Measurements from ENCODE around the gene TNNI2. TPM values are rescaled to one million over a fixed set of nuclear protein-coding genes. Genes with fewer than 3 reads are reported as not detected.

Gene TNNI2
- polyA plus RNA-seq, 3 donors from 2014 or later: 0.54 to 2.0 TPM; not detected in 1

DNA sequence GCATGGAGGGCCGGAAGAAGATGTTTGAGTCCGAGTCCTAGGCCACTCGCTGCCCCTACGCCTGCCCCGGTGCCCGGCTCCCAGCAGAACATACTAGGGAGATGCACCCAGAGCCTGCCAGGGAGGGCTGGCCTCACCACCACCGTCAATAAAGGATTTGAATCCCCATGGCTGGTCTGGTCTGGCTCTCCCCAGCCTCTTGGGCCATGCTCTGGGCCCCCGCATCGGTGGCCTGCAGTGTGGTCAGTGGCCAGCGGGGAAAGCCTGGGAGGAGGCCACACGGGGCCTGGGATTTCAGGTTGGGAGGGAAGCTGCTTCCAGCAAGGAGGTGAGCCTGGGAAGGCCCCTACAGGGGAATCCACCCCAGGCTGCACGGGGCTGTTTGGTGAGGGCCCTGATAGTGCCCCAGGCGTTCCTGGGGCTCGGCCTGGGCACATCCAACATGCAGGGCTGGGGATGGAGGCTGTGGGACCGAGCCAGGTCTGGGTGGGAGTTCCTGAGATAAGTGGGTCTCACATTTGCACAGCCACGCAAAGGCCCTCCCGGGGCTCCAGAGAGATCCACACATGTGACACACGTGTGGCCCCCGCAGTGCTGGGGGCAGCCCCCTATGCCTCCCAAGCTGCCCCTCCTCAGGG lies 2.8 kb downstream of the TNNI2 start:
- Mint-ChIP-seq H3K4me1 (peaks cover 34 to 44% of the 10 kb centered on the region in 2 donors), H3K36me3 (no peaks in the 10 kb centered on the region), H3K27me3 (ENCODE audit: low read depth in 3 of 3) (peaks cover 2 to 6% (median 4%) of the 10 kb centered on the region in 3 donors), H3K4me3 (no peak overlapping the region), H3K9me3 (no peaks in the 10 kb centered on the region), H3K27ac (no peak overlapping the region)
- DNase-seq: no peak

DNA sequence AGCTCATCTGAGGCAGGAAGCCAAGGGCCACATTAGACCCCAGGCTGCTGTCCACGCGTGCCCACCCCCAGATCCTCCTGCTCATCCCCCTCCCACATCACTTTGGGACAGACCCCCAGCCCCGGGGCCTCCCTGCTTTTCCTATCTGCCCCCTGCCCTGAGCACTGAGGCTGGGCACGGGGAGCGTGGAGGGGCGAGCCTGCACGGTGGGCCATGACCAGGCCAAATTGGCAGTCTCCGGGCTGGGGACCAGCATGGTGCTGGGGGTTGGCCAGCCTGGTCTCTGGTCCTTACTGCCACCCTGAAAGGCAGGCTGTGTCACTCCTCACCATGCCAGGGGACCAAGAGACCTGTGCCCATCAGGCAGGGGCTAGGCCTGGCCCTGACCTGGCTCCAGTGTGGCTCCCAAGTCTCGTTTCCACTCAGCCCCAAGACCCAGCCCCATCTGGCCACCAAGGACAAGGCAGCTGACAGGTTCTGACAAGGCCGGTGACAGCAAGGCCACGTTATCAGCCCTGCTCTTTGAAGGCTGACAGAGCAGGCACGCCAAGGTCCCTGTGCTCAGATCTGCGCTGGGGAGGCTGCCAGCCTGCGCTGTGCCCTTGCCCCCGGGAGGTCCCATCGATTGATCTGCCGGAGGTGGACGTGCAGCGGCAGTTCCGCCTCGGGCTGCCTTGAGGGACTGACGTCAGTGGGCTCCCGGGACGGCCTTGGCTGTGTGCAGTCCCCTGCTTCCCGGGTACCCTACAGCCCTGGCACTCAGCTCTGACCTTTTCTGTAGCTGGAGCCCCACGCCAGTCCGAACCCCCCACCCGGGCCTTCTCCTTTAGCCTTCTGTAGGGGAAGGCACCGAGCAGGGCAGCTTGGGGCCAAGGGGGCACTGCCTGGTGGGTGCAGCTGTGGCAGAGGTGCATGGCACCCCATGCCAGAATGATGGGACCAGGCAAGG lies 3.6 kb downstream of the TNNI2 start:
- no peaks in the 10 kb centered on the region for H3K9me3 Mint-ChIP-seq
- H3K4me1 Mint-ChIP-seq: peaks cover 34 to 47% of the 10 kb centered on the region in 2 donors
- no peak overlapping the region for H3K27ac Mint-ChIP-seq
- DNase-seq: no peak
- H3K4me3 Mint-ChIP-seq: no peak overlapping the region
- peaks cover 2 to 6% (median 5%) of the 10 kb centered on the region in 3 donors for H3K27me3 Mint-ChIP-seq (ENCODE audit: low read depth in 3 of 3)
- no peaks in the 10 kb centered on the region for H3K36me3 Mint-ChIP-seq

DNA sequence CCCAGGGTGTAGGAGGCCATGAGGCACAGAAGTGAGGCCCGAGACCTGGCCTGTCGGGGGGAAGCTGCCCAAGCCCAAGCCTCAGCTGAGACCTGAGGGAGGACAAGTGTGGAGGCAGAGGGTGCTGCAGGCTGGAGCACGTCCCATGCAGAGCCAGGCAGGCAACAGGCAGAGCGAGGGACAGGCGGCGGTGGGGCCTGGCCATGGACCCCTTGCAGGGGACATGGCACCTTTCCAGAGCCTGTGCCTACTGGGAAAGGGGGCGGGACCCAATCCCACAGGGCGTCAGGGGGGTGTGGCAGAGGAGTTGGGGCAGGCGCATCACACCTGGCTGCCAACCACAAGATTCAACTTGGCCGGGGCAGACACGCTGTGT lies 4.3 kb downstream of the TNNI2 start:
- Mint-ChIP-seq H3K4me3 (peak overlapping the region in 4 of 5 donors; percentile 8 to 67 (median 62)), H3K27ac (peak overlapping the region in 2 of 6 donors; percentile 83 to 95), H3K36me3 (no peaks in the 10 kb centered on the region), H3K4me1 (peaks cover 34 to 49% of the 10 kb centered on the region in 2 donors), H3K9me3 (no peaks in the 10 kb centered on the region), H3K27me3 (ENCODE audit: low read depth in 3 of 3) (peaks cover 2 to 7% (median 6%) of the 10 kb centered on the region in 3 donors)
- DNase-seq: no peak

DNA sequence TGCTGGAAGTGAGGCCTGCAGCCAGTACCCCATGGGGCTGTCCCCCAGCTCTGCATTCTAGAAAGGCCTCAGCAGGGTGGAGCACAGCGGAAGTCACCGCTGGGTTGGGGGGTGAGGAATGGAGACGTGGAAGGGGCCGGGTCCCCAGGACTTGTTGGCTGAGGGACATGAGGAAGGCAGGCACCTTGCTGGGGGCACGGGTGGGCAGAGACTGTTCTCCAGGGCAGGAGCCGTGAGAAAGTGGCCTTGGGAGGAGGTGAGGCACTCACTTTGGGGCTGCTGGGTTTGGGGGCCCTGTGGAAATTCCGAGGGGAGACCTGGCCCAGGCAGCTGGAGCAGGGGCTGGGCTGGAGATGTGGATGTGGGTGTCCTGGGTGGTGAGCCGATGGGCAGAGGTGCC lies 5.0 kb downstream of the TNNI2 start:
- Mint-ChIP-seq H3K4me1 (peaks cover 36 to 56% of the 10 kb centered on the region in 2 donors), H3K4me3 (peak overlapping the region; percentile 48 to 67 (median 61)), H3K27me3 (ENCODE audit: low read depth in 3 of 3) (peaks cover 2 to 7% (median 6%) of the 10 kb centered on the region in 3 donors), H3K27ac (peak overlapping the region in 4 of 6 donors; percentile 49 to 95 (median 90)), H3K36me3 (no peaks in the 10 kb centered on the region), H3K9me3 (no peaks in the 10 kb centered on the region)
- DNase-seq: no peak

DNA sequence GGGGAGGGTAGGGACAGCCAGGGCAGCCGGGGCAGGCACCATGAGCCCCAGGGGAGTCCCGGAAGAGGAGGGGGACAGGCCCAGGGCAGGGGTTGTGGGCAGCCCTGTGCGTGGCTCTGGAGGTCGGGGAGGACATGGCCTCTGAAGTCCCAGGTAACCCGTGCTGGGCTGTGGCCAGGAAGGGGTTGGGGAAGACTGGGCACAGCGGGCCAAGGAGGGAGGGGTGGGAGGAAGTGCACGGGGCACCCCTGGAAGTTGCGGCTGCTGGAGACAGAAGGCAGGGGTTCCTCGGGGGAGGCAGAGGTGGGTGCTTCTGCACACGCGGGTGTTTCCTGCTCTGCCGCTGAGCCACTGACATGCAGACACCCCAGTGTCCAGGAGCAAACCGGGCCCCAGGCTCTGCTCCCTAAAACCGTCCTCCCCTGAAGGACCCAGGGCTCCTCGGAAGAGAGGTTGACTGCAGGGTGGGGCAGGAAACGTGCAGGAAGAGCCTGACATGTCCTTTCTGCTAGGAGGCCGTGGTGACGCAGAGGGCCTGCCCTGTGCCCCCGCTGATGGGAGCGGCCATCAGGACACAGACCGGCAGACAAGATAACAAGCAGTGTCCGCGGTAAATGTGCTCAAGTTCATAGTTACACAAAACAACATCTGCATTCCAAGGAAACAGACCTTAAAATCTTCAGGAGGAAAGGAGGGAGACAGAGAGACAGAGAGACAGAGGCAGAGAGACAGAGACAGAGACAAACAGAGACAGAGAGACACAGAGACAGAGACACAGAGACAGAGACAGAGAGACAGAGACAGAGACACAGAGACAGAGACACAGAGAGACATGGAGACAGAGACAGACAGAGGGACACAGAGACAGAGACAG lies 5.7 kb downstream of the TNNI2 start:
- no peaks in the 10 kb centered on the region for H3K9me3 Mint-ChIP-seq
- DNase-seq: peak; percentile 37 to 63 (median 46)
- peak overlapping the region; percentile 59 to 75 (median 63) for H3K4me3 Mint-ChIP-seq
- peaks cover 2 to 9% (median 7%) of the 10 kb centered on the region in 3 donors for H3K27me3 Mint-ChIP-seq (ENCODE audit: low read depth in 3 of 3)
- no peaks in the 10 kb centered on the region for H3K36me3 Mint-ChIP-seq
- H3K27ac Mint-ChIP-seq: peak overlapping the region; percentile 23 to 95 (median 89)
- H3K4me1 Mint-ChIP-seq: peaks cover 42 to 61% of the 10 kb centered on the region in 2 donors

DNA sequence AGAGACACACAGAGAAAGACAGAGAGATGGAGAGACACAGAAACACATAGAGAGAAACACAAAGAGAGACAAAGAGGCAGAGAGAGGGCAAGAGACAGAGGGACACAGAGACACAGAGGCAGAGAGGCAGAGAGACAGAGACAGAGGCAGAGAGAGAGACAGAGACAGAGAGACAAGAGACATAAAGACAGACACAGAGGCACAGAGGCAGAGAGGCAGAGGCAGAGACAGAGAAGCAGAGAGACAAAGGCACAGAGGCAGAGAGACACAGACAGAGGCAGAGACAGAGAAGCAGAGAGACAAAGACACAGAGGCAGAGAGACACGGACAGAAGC lies 6.3 kb downstream of the TNNI2 start:
- Mint-ChIP-seq H3K27ac (peak overlapping the region; percentile 53 to 95 (median 89)), H3K4me3 (peak overlapping the region; percentile 59 to 75 (median 63)), H3K4me1 (peaks cover 42 to 61% of the 10 kb centered on the region in 2 donors), H3K27me3 (ENCODE audit: low read depth in 3 of 3) (peaks cover 2 to 9% (median 8%) of the 10 kb centered on the region in 3 donors), H3K36me3 (no peaks in the 10 kb centered on the region), H3K9me3 (no peaks in the 10 kb centered on the region)
- DNase-seq: no peak

DNA sequence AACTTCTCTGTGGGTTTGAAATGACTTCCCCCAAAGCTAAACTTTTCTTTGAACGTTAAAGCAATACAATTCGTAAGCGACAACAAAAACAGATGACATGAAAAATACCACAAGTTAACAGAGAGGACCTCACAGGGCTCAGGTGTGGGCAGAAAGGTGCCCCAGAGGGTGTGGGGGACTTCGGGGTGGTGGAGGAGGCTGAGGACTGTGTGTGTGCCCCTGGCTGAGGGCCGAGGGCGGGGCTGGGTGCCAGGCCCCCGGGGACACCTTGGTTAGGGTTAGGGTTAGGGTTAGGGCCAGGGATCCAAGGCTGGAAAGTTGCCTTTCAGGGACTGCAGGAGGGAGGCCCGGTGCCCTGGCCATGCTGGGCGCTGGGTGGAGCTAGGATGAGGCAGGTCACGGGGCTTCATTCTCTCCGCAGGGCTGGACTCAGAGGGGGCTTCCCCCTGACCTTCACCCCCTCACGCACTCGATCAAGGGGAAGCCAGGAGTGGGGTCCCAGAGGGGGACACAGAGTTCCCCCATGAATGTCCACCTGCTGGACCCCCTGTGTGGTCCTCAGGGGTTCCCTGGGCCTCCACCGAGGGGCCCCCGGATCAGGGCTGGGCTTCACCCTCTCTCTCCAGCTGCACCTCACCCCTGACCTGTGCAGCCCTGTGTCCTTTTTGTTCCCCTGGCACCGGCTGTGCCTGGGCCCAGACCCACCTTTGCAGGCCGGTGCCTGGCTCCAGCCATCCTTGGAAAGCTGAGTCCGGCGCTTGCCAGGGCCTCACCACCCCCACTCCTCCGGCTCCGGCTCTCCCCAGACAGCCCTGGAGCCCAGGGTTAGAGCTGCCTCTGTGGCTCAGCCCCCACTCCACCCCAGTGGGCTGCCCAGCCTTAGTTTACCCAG lies 7.0 kb downstream of the TNNI2 start:
- Mint-ChIP-seq H3K27ac (peak overlapping the region; percentile 53 to 95 (median 89)), H3K9me3 (no peaks in the 10 kb centered on the region), H3K4me3 (peak overlapping the region; percentile 59 to 75 (median 63)), H3K4me1 (peaks cover 47 to 68% of the 10 kb centered on the region in 2 donors), H3K36me3 (no peaks in the 10 kb centered on the region), H3K27me3 (ENCODE audit: low read depth in 3 of 3) (peaks cover 9 to 14% (median 9%) of the 10 kb centered on the region in 3 donors)
- DNase-seq: peak in 2 of 3 donors; percentile 29 to 34

DNA sequence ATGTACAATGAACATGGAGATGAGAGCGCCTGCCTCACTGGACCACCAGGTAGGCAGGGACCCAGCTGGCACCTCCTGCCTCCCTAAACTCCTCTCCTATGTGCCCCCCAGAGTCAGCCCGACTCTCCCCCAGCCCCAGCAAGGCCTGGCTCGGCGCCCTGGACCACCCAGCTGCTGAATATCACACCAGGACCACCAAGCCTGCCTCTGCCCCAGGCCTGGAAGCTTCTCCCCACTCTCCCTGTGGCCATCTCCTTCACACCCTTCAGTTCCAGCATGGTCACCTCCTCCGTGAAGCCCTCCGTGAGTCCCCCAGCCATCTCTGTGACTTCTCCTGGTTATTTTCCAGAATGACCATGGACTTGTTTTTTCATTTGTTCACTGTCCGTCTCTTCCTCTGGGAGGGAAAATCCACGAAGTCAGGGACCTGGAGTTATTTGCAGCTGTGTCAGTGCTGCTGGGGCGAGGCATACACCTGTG lies 7.7 kb downstream of the TNNI2 start:
- H3K4me1 Mint-ChIP-seq: peaks cover 54 to 72% of the 10 kb centered on the region in 2 donors
- no peak for DNase-seq
- H3K9me3 Mint-ChIP-seq: no peaks in the 10 kb centered on the region
- peaks cover 11 to 16% (median 13%) of the 10 kb centered on the region in 3 donors for H3K27me3 Mint-ChIP-seq (ENCODE audit: low read depth in 3 of 3)
- peak overlapping the region in 1 of 6 donors; percentile 70 for H3K27ac Mint-ChIP-seq
- H3K4me3 Mint-ChIP-seq: no peak overlapping the region
- no peaks in the 10 kb centered on the region for H3K36me3 Mint-ChIP-seq

DNA sequence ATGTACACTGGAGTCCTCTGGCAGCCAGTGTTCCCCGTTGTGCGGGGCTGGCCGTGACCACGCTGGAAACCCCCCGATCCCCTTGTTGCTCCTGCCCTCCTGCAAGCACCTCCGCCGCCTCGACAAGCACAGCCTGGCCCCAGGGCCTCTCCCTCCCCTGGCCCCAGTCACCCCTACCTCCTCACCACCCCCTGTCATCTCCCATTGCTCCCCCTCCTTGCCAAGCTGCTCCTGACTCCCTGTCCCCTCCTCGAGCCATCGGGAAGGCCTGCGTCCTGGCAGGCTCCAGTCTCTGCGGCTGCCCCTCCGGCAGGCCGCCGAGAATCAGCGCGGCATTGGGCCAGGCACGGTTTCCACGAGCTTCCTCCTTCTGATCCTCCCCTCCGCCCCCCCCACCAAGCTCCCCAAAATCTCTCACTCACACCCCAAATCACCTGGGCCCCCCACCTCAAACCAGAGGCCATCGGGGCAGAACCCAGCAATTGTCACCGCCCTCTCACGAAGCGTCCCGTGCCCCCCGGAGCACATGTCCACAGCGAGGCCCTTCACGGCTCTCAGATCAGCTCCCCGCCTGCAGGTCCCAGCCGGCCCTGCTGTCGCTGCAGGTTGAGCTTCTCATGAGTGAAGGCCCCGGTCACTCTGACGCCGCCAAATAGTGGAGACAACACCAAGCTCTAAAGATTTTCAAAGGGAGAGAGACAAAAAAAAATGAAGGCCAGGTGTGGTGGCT lies 8.4 kb downstream of the TNNI2 start:
- H3K4me1 Mint-ChIP-seq: peaks cover 61 to 78% of the 10 kb centered on the region in 2 donors
- H3K9me3 Mint-ChIP-seq: no peaks in the 10 kb centered on the region
- H3K36me3 Mint-ChIP-seq: no peaks in the 10 kb centered on the region
- peak overlapping the region in 2 of 6 donors; percentile 36 to 40 for H3K27ac Mint-ChIP-seq
- DNase-seq: no peak
- peak overlapping the region in 1 of 5 donors; percentile 46 for H3K4me3 Mint-ChIP-seq
- peaks cover 11 to 16% (median 15%) of the 10 kb centered on the region in 3 donors for H3K27me3 Mint-ChIP-seq (ENCODE audit: low read depth in 3 of 3)

DNA sequence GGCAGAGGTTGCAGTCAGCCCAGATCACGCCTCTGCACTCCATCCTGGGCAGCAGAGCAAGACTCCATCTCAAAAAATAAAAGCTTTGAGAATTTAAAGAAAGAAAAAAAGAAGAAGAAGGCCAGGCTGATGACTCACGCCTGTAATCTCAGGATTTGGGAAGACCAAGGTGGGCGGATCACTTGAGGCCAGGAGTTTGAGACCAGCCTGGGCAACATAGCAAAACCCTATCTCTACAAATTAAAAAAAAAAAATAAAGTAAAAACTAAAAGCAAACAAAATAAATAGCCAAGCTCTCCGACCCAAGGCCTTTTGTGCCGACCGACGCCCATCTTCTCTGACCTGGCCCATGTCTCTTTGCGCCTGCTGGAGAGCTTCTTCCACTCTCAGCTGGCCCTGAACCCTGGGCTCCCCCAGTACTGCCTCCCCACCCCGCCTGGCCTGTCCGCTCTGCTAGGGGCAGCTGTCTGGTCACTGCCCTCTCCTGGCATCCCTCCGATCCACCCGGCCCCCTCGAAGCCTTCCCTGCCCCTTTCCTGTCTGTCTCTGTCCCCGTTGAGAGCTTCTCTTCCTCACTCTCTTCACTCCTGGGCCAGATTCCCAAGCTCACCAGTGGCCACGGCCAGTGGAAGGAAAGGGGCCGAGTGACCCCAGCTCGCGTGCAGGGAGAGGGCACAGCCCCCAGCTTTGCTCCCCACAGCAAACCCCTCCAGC lies 9.3 kb downstream of the TNNI2 start:
- Mint-ChIP-seq H3K27ac (peak overlapping the region in 5 of 6 donors; percentile 36 to 65 (median 46)), H3K4me3 (peak overlapping the region in 1 of 5 donors; percentile 48), H3K9me3 (no peaks in the 10 kb centered on the region), H3K4me1 (peaks cover 70 to 86% of the 10 kb centered on the region in 2 donors), H3K27me3 (ENCODE audit: low read depth in 3 of 3) (peaks cover 18 to 23% (median 21%) of the 10 kb centered on the region in 3 donors), H3K36me3 (no peaks in the 10 kb centered on the region)
- no peak for DNase-seq

DNA sequence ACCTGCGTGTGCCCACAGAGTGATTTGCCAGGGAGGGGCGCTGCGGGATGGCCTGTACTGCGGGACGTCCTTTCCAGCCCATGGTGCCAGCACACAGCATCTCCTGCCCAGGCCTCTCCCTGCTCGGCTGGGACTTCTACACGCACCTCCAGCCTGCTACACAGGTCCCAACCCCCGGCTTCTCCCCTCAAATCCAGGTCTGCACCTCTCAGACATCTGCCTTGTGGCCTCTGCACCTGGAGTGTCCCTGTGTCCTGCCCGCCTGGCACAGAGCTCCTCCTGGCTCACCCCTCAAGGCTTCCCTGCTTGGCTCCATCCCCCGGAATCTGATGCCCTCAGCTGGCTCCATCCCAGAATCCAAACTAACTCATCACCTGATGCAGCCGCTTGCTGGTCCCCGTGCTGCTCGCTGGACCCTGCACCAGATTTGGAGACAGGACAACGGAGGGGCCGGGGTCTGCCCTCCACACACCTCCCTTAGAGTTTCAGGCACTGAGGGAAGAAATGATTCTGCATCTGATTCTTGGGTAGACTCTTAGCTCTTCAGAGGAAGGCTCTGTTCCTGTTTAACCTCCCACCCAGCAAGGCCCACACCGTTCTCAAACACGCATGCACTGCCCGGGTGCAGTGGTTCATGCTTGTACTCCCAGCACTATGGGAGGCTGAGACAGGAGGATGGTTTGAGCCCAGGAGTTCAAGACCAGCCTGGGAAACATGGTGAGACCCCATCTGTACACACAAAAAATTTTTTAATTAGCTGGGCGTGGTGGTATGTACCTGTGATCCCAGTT lies 10.1 kb downstream of the TNNI2 start:
- H3K27me3 Mint-ChIP-seq (ENCODE audit: low read depth in 3 of 3): peaks cover 20 to 29% (median 25%) of the 10 kb centered on the region in 3 donors
- H3K4me3 Mint-ChIP-seq: peak overlapping the region in 4 of 5 donors; percentile 3 to 50 (median 30)
- no peaks in the 10 kb centered on the region for H3K36me3 Mint-ChIP-seq
- peak overlapping the region; percentile 28 to 100 (median 96) for H3K27ac Mint-ChIP-seq
- no peaks in the 10 kb centered on the region for H3K9me3 Mint-ChIP-seq
- H3K4me1 Mint-ChIP-seq: peaks cover 63 to 81% of the 10 kb centered on the region in 2 donors
- no peak for DNase-seq
